BLaER1 (cell line): ENCODE measurements around the gene ZDHHC1.
"Not testable (repeated sequence)": the region's sequence is repeated elsewhere in the genome, so short reads cannot be mapped to it uniquely, and the experiment has no call there.

Experiments
- H3K27ac ChIP-seq: shearing (Covaris generic); formaldehyde crosslinking; 2 replicates; pipeline ENCODE4 v1.8.1; 2022
- H3K27me3 ChIP-seq: shearing (Covaris generic); formaldehyde crosslinking; 2 replicates; pipeline ENCODE4 v1.8.1; 2022
- H3K36me3 ChIP-seq: shearing (Covaris generic); formaldehyde crosslinking; 2 replicates; pipeline ENCODE4 v1.8.1; 2022
- H3K4me1 ChIP-seq: shearing (Covaris generic); formaldehyde crosslinking; 2 replicates; pipeline ENCODE4 v1.8.1; 2022
- H3K4me2 ChIP-seq: shearing (Covaris generic); formaldehyde crosslinking; 2 replicates; pipeline ENCODE4 v1.8.1; 2022
- H3K4me3 ChIP-seq: shearing (Covaris generic); formaldehyde crosslinking; 2 replicates; pipeline ENCODE4 v1.8.1; 2022
- H3K9ac ChIP-seq: shearing (Covaris generic); formaldehyde crosslinking; 2 replicates; pipeline ENCODE4 v1.8.1; 2022
- H3K9me3 ChIP-seq: shearing (Covaris generic); formaldehyde crosslinking; 2 replicates; pipeline ENCODE4 v1.8.1; 2022
- H4K20me1 ChIP-seq: shearing (Covaris generic); formaldehyde crosslinking; 2 replicates; pipeline ENCODE4 v1.8.1; 2022
- Cebpa-rat ChIP-seq: shearing (Covaris generic); IDR thresholded peaks from 2 replicates; pipeline ENCODE4 v1.8.1; 2022

Gene ZDHHC1

GRCh38 chr16:67426022-67426421 is 9.7 kb upstream of the ZDHHC1 start:
- Histone ChIP-seq H3K4me3 (no peak overlapping the region), H3K9me3 (no peaks in the 10 kb centered on the region), H3K4me2 (no peak overlapping the region), H3K36me3 (no peaks in the 10 kb centered on the region), H3K27ac (no peak overlapping the region), H4K20me1 (peaks cover 23% of the 10 kb centered on the region), H3K27me3 (peaks cover 40% of the 10 kb centered on the region), H3K4me1 (peaks cover 23% of the 10 kb centered on the region), H3K9ac (no peak overlapping the region)
- no peak for TF ChIP-seq Cebpa-rat

GRCh38 chr16:67425580-67425979 is 9.3 kb upstream of the ZDHHC1 start:
- no peaks in the 10 kb centered on the region for H3K9me3 ChIP-seq
- no peak for TF ChIP-seq Cebpa-rat
- no peak overlapping the region for H3K9ac ChIP-seq
- peaks cover 37% of the 10 kb centered on the region for H3K27me3 ChIP-seq
- H3K27ac ChIP-seq, result no peak overlapping the region
- peaks cover 23% of the 10 kb centered on the region for H3K4me1 ChIP-seq
- peak overlapping the region; percentile 72 for H3K4me2 ChIP-seq
- no peak overlapping the region for H3K4me3 ChIP-seq
- no peaks in the 10 kb centered on the region for H3K36me3 ChIP-seq
- H4K20me1 ChIP-seq, result peaks cover 23% of the 10 kb centered on the region

DNA sequence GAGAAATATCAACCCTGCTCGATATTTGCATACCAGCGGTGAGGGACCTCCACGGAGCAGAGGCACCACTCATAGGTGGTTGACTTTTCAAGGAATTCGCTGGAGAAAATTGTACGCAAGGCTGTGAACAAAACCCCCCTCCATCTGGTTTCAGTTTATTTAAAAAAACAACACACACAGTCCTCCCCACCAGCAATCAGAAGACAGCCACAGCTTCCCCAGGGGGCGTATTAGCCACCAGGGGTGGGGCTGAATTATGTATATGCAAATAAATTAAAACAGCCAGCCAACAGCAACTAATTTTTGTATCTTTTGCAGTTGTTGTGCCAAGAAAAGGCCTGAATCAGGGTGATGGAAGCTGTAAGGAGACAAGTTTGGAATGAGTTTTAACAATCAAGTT is 8.8 kb upstream of the ZDHHC1 start:
- H3K27ac ChIP-seq, result no peak overlapping the region
- no peak overlapping the region for H3K9ac ChIP-seq
- H3K36me3 ChIP-seq, result no peaks in the 10 kb centered on the region
- no peaks in the 10 kb centered on the region for H3K9me3 ChIP-seq
- H3K4me2 ChIP-seq, result peak overlapping the region; percentile 72
- peaks cover 23% of the 10 kb centered on the region for H3K4me1 ChIP-seq
- no peak overlapping the region for H3K4me3 ChIP-seq
- H3K27me3 ChIP-seq, result peaks cover 32% of the 10 kb centered on the region
- H4K20me1 ChIP-seq, result peaks cover 18% of the 10 kb centered on the region
- TF ChIP-seq Cebpa-rat, result no peak

DNA sequence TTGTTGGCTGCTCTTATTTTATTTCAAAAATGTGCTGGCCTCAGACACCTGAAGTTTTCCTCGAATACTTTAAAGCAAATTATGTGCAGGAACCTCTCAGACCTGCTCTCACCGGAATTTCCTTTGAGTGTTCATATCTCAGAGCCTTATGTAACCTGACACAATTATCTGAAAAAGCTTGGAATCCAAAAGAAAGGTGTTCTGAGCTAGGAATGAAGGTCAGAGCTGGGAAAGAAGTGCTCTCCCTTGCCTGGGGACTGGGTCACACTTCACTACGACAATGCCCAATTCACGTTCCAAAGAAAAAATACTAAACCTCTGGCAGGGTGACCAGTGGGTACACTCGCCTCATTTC is 8.0 kb upstream of the ZDHHC1 start:
- TF ChIP-seq Cebpa-rat, result no peak
- Histone ChIP-seq H3K27ac (no peak overlapping the region), H3K4me2 (peak overlapping the region; percentile 72), H3K4me3 (no peak overlapping the region), H3K9me3 (no peaks in the 10 kb centered on the region), H3K9ac (no peak overlapping the region), H3K36me3 (no peaks in the 10 kb centered on the region), H3K4me1 (peaks cover 23% of the 10 kb centered on the region), H4K20me1 (peaks cover 11% of the 10 kb centered on the region), H3K27me3 (peaks cover 24% of the 10 kb centered on the region)

- H3K9ac ChIP-seq, result no peak overlapping the region
- H3K4me1 ChIP-seq, result peaks cover 23% of the 10 kb centered on the region
- H3K27ac ChIP-seq, result no peak overlapping the region
- H3K27me3 ChIP-seq, result peaks cover 19% of the 10 kb centered on the region
- H3K4me2 ChIP-seq, result peak overlapping the region; percentile 72
- H4K20me1 ChIP-seq, result peaks cover 6% of the 10 kb centered on the region
- no peak for TF ChIP-seq Cebpa-rat
- H3K4me3 ChIP-seq, result no peak overlapping the region
- no peaks in the 10 kb centered on the region for H3K9me3 ChIP-seq
- H3K36me3 ChIP-seq, result no peaks in the 10 kb centered on the region
Observed at GRCh38 chr16:67423611-67424260, 7.5 kb upstream of the ZDHHC1 start.

DNA sequence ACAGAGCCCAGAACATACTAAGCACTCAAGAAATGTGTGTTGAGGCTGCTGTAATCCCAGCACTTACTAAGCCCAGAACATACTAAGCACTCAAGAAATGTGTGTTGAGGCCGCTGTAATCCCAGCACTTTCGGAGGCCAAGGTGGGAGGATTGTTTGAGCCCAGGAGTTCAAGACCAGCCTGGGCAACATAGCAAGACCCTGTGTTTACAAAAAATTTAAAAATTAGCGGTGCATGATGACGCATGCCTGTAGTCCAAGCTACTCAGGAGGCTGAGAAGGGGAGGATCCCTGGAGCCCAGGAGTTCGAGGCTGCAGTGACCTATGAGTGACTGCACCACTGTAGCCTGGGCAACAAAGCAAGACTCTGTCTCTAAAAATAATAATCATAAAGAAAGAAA is 6.7 kb upstream of the ZDHHC1 start:
- H3K9me3 ChIP-seq, result no peaks in the 10 kb centered on the region
- H3K4me2 ChIP-seq, result no peak overlapping the region
- TF ChIP-seq Cebpa-rat, result no peak
- no peak overlapping the region for H3K9ac ChIP-seq
- H3K4me3 ChIP-seq, result no peak overlapping the region
- no peaks in the 10 kb centered on the region for H3K36me3 ChIP-seq
- no peaks in the 10 kb centered on the region for H4K20me1 ChIP-seq
- peaks cover 23% of the 10 kb centered on the region for H3K4me1 ChIP-seq
- peaks cover 12% of the 10 kb centered on the region; the same call in 1 of the 2 replicates for H3K27me3 ChIP-seq
- no peak overlapping the region for H3K27ac ChIP-seq

DNA sequence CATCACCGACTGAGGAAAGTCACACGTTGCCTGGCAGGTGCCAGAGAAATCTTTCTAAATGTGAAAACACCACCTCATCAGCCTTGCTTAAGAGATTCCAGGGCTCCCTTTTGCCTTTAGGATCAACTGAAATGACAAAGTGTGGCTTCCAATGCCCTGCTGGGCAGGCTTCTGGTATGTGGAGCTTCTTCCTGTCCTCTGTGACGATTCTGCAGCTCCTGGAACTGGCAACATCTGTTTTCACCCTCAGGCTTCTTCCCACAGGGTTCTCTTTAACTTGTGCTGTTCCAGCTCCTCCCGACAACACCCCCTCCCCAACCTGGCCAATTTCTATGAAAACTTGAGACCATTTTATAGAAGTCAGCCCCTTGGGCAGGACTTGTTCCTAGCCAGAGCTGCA is 4.8 kb upstream of the ZDHHC1 start:
- H4K20me1 ChIP-seq, result no peaks in the 10 kb centered on the region
- no peak overlapping the region for H3K4me2 ChIP-seq
- peaks cover 19% of the 10 kb centered on the region for H3K27me3 ChIP-seq
- no peak for TF ChIP-seq Cebpa-rat
- no peaks in the 10 kb centered on the region for H3K9me3 ChIP-seq
- peaks cover 23% of the 10 kb centered on the region for H3K4me1 ChIP-seq
- no peak overlapping the region for H3K9ac ChIP-seq
- no peak overlapping the region for H3K27ac ChIP-seq
- no peaks in the 10 kb centered on the region for H3K36me3 ChIP-seq
- H3K4me3 ChIP-seq, result no peak overlapping the region

DNA sequence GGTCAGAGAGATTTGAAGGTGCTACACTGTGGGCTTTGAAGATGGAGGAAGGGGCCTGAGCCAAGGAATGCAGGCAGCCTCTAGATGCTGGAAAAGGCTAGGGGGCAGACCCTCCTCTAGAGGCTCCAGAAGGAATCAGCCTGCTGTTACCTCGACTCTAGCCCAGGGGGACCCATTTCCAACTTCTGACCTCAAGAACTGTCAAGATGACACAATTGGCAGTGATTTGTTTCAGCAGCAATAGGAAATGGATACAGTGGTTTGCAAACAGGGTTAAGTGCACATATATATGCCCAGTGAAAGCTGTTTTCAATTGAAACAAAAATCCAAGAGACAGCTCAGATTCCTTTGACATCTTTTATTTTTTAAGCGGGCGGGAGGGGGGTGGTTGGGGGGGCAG is 3.7 kb upstream of the ZDHHC1 start:
- Histone ChIP-seq H3K36me3 (no peaks in the 10 kb centered on the region), H3K4me2 (no peak overlapping the region), H3K4me1 (peaks cover 16% of the 10 kb centered on the region), H3K27ac (no peak overlapping the region), H3K4me3 (no peak overlapping the region), H3K9me3 (no peaks in the 10 kb centered on the region), H4K20me1 (no peaks in the 10 kb centered on the region), H3K27me3 (peaks cover 30% of the 10 kb centered on the region), H3K9ac (no peak overlapping the region)
- no peak for TF ChIP-seq Cebpa-rat

DNA sequence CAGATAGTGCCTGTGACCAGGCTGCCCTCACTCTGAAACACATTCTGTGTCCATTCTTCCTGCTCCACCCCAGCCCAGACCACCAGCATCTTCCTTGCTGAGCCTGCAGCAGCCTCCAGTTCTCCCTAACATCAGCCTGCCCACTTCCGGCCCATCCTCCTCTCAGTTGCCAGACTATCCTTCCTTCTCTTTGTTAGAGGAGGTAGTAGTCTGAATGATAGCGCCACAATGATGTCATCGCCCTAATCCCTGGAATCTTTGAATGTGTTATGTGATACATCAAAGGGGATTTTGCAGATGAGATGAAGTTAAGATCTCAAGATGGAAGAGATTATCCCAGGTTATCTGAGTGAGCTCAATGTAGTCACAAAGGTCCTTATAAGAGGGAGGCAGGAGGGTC is 3.2 kb upstream of the ZDHHC1 start:
- Histone ChIP-seq H3K36me3 (no peaks in the 10 kb centered on the region), H3K9me3 (no peaks in the 10 kb centered on the region), H4K20me1 (no peaks in the 10 kb centered on the region), H3K4me2 (no peak overlapping the region), H3K27ac (no peak overlapping the region), H3K4me1 (peaks cover 11% of the 10 kb centered on the region), H3K9ac (no peak overlapping the region), H3K4me3 (no peak overlapping the region), H3K27me3 (peaks cover 35% of the 10 kb centered on the region)
- no peak for TF ChIP-seq Cebpa-rat

- H3K36me3 ChIP-seq, result no peaks in the 10 kb centered on the region
- H3K9me3 ChIP-seq, result no peaks in the 10 kb centered on the region
- no peak for TF ChIP-seq Cebpa-rat
- H3K4me1 ChIP-seq, result no peaks in the 10 kb centered on the region
- no peak overlapping the region for H3K27ac ChIP-seq
- no peak overlapping the region for H3K4me2 ChIP-seq
- no peaks in the 10 kb centered on the region for H4K20me1 ChIP-seq
- no peak overlapping the region for H3K9ac ChIP-seq
- H3K27me3 ChIP-seq, result peaks cover 35% of the 10 kb centered on the region
- H3K4me3 ChIP-seq, result no peak overlapping the region
Observed at GRCh38 chr16:67417333-67418061, 1.2 kb upstream of the ZDHHC1 start.

GRCh38 chr16:67415421-67415820 is 856 bp downstream of the ZDHHC1 start:
- H3K4me3 ChIP-seq, H4K20me1 ChIP-seq, H3K36me3 ChIP-seq, H3K27ac ChIP-seq, H3K9me3 ChIP-seq, H3K4me1 ChIP-seq, H3K4me2 ChIP-seq, H3K9ac ChIP-seq: not testable (repeated sequence)
- peaks cover 35% of the 10 kb centered on the region for H3K27me3 ChIP-seq
